ACHN (cell line): Measurements from ENCODE around the gene ZDHHC13.

Source experiments
- DNase-seq: peaks from one replicate; pipeline ENCODE4 v3.0.0-alpha.2; 2015
- in situ Hi-C: cut with HindIII; loops from 2 replicates; pipeline ENCODE4 v1.10.0; 2017; ENCODE audit warnings: low sequenced_read_pairs, low pct_ligation_motif_present, low pct_unique_long_range_greater_than_20kb

The ZDHHC13 gene

GRCh38 chr11:19191530-19192169 is 74.7 kb downstream of the ZDHHC13 start:
- no peak for DNase-seq
- in situ Hi-C loops: no loop called here

- in situ Hi-C loops: no loop called here
These were observed 76.9 kb downstream of the ZDHHC13 start for GRCh38 chr11:19193916-19194315.

GRCh38 chr11:19194620-19195308 is 77.8 kb downstream of the ZDHHC13 start:
- no peak for DNase-seq
- in situ Hi-C loops: no loop called here

More at GRCh38 chr11:19193916-19194315, 76.9 kb downstream of the ZDHHC13 start:
- no peak for DNase-seq

- in situ Hi-C loops: no loop called here
- DNase-seq: no peak
These were observed 79.5 kb downstream of the ZDHHC13 start for GRCh38 chr11:19196432-19196831.

GRCh38 chr11:19199048-19199447 is 82.1 kb downstream of the ZDHHC13 start:
- no peak for DNase-seq
- in situ Hi-C loops: no loop called here

- DNase-seq: peak; percentile 1
- in situ Hi-C loops: no loop called here
These were observed 82.8 kb downstream of the ZDHHC13 start for GRCh38 chr11:19199771-19200170.

GRCh38 chr11:19200410-19201201 is 83.6 kb downstream of the ZDHHC13 start:
- in situ Hi-C loops: no loop called here
- DNase-seq: peak; percentile 56

- in situ Hi-C loops: no loop called here
- no peak for DNase-seq
These were observed 85.0 kb downstream of the ZDHHC13 start, which contains the start of gene CSRP3 for GRCh38 chr11:19201737-19202605. CSRP3 (minus strand) TSS chr11:19201983; CDS start chr11:19192448, 9,535 bp downstream.

GRCh38 chr11:19204836-19205235 is 87.9 kb downstream of the ZDHHC13 start:
- in situ Hi-C loops: no loop called here
- no peak for DNase-seq

GRCh38 chr11:19208181-19208580 is 91.2 kb downstream of the ZDHHC13 start:
- no peak for DNase-seq
- in situ Hi-C loops: no loop called here

GRCh38 chr11:19208959-19209546 is 92.1 kb downstream of the ZDHHC13 start:
- no peak for DNase-seq
- in situ Hi-C loops: no loop called here

GRCh38 chr11:19209617-19210370 is 92.8 kb downstream of the ZDHHC13 start:
- in situ Hi-C loops: no loop called here
- no peak for DNase-seq

GRCh38 chr11:19216021-19216420 is 99.1 kb downstream of the ZDHHC13 start:
- DNase-seq: no peak
- in situ Hi-C loops: no loop called here

- no peak for DNase-seq
- in situ Hi-C loops: no loop called here
These were observed 99.9 kb downstream of the ZDHHC13 start for GRCh38 chr11:19216709-19217374.

GRCh38 chr11:19218216-19218615 is 101.2 kb downstream of the ZDHHC13 start:
- no peak for DNase-seq
- in situ Hi-C loops: no loop called here

GRCh38 chr11:19218786-19219460 is 102.0 kb downstream of the ZDHHC13 start:
- in situ Hi-C loops: no loop called here
- DNase-seq: no peak
